HepG2 (cell line): ENCODE results near the gene NSFL1C. TPM values are rescaled to one million over a fixed set of nuclear protein-coding genes. Genes with fewer than 3 reads are reported as not detected.

Source experiments
- AHR ChIP-seq: IDR thresholded peaks from 2 replicates; pipeline ENCODE4 v1.6.1; 2018; ENCODE audit warnings: missing genetic modification reagents, missing compliant biosample characterization
- DR1 ChIP-seq: sonication (generic); formaldehyde crosslinking; IDR thresholded peaks from 2 replicates; pipeline ENCODE4 v1.8.0; 2021; ENCODE audit warnings: mild to moderate bottlenecking, missing genetic modification reagents, inconsistent platforms
- ETV6 ChIP-seq: sonication (generic); formaldehyde crosslinking; conservative IDR thresholded peaks from 2 replicates; pipeline ENCODE4 v1.4.0; 2020; ENCODE audit warnings: missing genetic modification reagents
- FOXP1 ChIP-seq, 2 experiments: fragments of 450-650 bp in 1 of 2; IDR thresholded peaks; 2 replicates each; pipeline ENCODE4 v1.6.1; 2017 to 2018; ENCODE audit warnings: antibody characterized with exemption in 1 of 2
- MAFG ChIP-seq: sonication (generic); formaldehyde crosslinking; IDR thresholded peaks from 2 replicates; pipeline ENCODE4 v1.5.1; 2020; ENCODE audit warnings: mild to moderate bottlenecking, missing genetic modification reagents
- RARG ChIP-seq: sonication (generic); formaldehyde crosslinking; IDR thresholded peaks from 2 replicates; pipeline ENCODE4 v1.4.0; 2020; ENCODE audit warnings: low read depth, mild to moderate bottlenecking, missing genetic modification reagents
- RBM39 ChIP-seq: fragments of 200-400 bp; formaldehyde crosslinking; IDR thresholded peaks from one replicate; pipeline ENCODE4 v1.6.1; 2018; ENCODE audit warnings: antibody characterized with exemption, mild to moderate bottlenecking, low read depth, low read length; ENCODE audit not compliant: poor library complexity, severe bottlenecking
- RORA ChIP-seq: sonication (generic); formaldehyde crosslinking; IDR thresholded peaks from 2 replicates; pipeline ENCODE4 v1.5.0; 2020; ENCODE audit warnings: mild to moderate bottlenecking, missing genetic modification reagents, moderate library complexity
- SCMH1 ChIP-seq: sonication (generic); formaldehyde crosslinking; IDR thresholded peaks from 2 replicates; pipeline ENCODE4 v1.9.0; 2021; ENCODE audit warnings: missing genetic modification reagents, mild to moderate bottlenecking, borderline replicate concordance
- SP5 ChIP-seq: IDR thresholded peaks from 2 replicates; pipeline ENCODE4 v1.6.1; 2016; ENCODE audit warnings: low read depth, borderline replicate concordance
- ZFP1 ChIP-seq: IDR thresholded peaks from 2 replicates; pipeline ENCODE4 v1.6.1; 2016
- ZNF205 ChIP-seq: IDR thresholded peaks from 2 replicates; pipeline ENCODE4 v1.6.1; 2018; ENCODE audit warnings: missing biosample characterization, missing genetic modification reagents
- ZNF484 ChIP-seq: sonication (generic); formaldehyde crosslinking; IDR thresholded peaks from 2 replicates; pipeline ENCODE4 v1.5.1; 2020; ENCODE audit warnings: mild to moderate bottlenecking, low read depth, missing genetic modification reagents, borderline replicate concordance
- ZNF496 ChIP-seq: sonication (generic); formaldehyde crosslinking; IDR thresholded peaks from 2 replicates; pipeline ENCODE4 v1.8.1; 2023; ENCODE audit warnings: mild to moderate bottlenecking, moderate library complexity, missing genetic modification reagents; ENCODE audit not compliant: insufficient replicate concordance
- ZNF577 ChIP-seq: sonication (generic); formaldehyde crosslinking; IDR thresholded peaks from 2 replicates; pipeline ENCODE4 v1.4.0; 2020; ENCODE audit warnings: mild to moderate bottlenecking, low read depth, missing genetic modification reagents, borderline replicate concordance
- polyA plus RNA-seq, 8 experiments: library from polyadenylated mRNA; depleted of rRNA in 3 of 8; stranded (reverse) in 7 of 8; unstranded in 1 of 8; fragments of >200 nt; fragmentation: Illumina TruSeq in 4 of 8; extraction: Trizol in 4 of 8; gene quantifications; 2 replicates each; pipeline versions ENCODE4 v1.2.1 to v1.2.3, GENCODE V29; 2011 to 2016; ENCODE audit warnings: low read depth in 4 of 8, missing spikeins in 1 of 8, mixed read lengths in 1 of 8; ENCODE audit not compliant: insufficient read depth in 1 of 8
- total RNA-seq, 5 experiments: library from RNA; depleted of rRNA; stranded (reverse); fragments of >200 nt; fragmentation: Illumina TruSeq; extraction: Trizol; gene quantifications; 2 replicates each; pipeline ENCODE4 v1.2.3, GENCODE V29; 2016; ENCODE audit warnings: low read depth in 1 of 5
- TF ChIP-seq, protein P1 (sequence below): sonication (generic); formaldehyde crosslinking; IDR thresholded peaks from 2 replicates; pipeline ENCODE4 v1.5.0; 2020; ENCODE audit warnings: missing genetic modification reagents
- TF ChIP-seq, protein P2 (sequence below): sonication (generic); formaldehyde crosslinking; IDR thresholded peaks from 2 replicates; pipeline ENCODE4 v1.4.0; 2020; ENCODE audit warnings: mild to moderate bottlenecking, low read depth, missing genetic modification reagents
- TF ChIP-seq, protein P3 (sequence below): sonication (generic); formaldehyde crosslinking; IDR thresholded peaks from 2 replicates; pipeline ENCODE4 v1.5.1; 2020; ENCODE audit warnings: mild to moderate bottlenecking, missing genetic modification reagents, borderline replicate concordance
- TF ChIP-seq, protein P4 (sequence below): sonication (generic); formaldehyde crosslinking; IDR thresholded peaks from 2 replicates; pipeline ENCODE4 v1.8.1; 2023; ENCODE audit warnings: mild to moderate bottlenecking, moderate library complexity, missing genetic modification reagents

NSFL1C gene
- total and polyA plus RNA-seq, 2 of the 13 experiments (the other 11 are each of a cell fraction or from before 2014, with no cell fraction given) = 22.9 to 62.7 TPM

DNA sequence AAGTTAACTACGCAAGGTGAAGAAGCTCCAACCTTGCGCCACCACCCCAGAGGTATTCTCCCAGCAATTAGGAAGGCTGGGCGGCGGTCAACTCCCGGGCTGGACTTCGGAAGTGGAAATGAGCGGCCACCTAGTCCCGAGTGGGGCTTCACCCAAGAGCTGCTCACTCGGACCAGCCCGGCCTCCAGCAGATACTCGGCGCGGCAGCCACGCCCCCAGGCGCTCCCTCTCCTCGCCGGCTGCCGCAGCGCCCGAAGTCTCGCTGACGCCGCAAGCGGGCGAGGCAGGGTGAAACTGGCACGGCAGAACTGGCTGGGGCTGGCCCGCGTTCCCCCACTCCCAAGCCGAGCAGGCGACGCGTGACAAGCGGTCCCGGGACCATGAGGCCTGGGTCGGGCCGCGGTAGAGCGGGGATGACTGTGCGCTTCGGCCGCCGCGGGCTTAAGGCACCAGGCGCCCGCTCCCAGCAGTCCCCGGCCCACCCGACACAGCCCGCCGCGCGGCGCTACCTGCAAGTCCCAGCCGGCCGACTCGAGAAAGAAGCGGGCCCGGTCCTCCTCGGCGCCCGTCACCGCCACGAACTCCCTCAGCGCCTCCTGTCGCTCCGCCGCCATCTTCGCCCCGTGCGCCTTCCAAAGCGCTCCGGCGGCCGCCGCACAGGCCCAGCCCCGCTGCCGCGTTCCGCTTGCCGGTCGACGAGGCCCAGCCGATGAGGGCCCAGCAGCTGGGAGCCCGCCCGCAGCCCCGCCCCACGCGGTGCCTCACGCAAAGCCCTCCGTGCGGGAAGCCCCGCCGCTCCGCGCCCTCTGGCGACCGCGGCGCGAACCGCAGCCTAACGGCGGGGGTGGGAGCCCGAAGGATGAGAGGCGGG is at the start of gene NSFL1C (continued):
- TF ChIP-seq, protein P1, sequence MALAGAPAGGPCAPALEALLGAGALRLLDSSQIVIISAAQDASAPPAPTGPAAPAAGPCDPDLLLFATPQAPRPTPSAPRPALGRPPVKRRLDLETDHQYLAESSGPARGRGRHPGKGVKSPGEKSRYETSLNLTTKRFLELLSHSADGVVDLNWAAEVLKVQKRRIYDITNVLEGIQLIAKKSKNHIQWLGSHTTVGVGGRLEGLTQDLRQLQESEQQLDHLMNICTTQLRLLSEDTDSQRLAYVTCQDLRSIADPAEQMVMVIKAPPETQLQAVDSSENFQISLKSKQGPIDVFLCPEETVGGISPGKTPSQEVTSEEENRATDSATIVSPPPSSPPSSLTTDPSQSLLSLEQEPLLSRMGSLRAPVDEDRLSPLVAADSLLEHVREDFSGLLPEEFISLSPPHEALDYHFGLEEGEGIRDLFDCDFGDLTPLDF (CRISPR knock-in tag) = peak; percentile 94
- TF ChIP-seq RARG (CRISPR knock-in tag) = peak; percentile 99
- TF ChIP-seq ETV6 = peak; percentile 97
- TF ChIP-seq, protein P2, sequence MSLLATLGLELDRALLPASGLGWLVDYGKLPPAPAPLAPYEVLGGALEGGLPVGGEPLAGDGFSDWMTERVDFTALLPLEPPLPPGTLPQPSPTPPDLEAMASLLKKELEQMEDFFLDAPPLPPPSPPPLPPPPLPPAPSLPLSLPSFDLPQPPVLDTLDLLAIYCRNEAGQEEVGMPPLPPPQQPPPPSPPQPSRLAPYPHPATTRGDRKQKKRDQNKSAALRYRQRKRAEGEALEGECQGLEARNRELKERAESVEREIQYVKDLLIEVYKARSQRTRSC (CRISPR knock-in tag) = peak; percentile 88; the same call in 1 of the 2 replicates
- TF ChIP-seq ZNF205 = peak; percentile 94
- peak; percentile 94 for TF ChIP-seq DR1 (CRISPR knock-in tag)
- no peak for TF ChIP-seq SCMH1 (CRISPR knock-in tag)
- TF ChIP-seq ZFP1 (CRISPR knock-in tag) = peak; percentile 83; the same call in 1 of the 2 replicates
- TF ChIP-seq, protein P3, sequence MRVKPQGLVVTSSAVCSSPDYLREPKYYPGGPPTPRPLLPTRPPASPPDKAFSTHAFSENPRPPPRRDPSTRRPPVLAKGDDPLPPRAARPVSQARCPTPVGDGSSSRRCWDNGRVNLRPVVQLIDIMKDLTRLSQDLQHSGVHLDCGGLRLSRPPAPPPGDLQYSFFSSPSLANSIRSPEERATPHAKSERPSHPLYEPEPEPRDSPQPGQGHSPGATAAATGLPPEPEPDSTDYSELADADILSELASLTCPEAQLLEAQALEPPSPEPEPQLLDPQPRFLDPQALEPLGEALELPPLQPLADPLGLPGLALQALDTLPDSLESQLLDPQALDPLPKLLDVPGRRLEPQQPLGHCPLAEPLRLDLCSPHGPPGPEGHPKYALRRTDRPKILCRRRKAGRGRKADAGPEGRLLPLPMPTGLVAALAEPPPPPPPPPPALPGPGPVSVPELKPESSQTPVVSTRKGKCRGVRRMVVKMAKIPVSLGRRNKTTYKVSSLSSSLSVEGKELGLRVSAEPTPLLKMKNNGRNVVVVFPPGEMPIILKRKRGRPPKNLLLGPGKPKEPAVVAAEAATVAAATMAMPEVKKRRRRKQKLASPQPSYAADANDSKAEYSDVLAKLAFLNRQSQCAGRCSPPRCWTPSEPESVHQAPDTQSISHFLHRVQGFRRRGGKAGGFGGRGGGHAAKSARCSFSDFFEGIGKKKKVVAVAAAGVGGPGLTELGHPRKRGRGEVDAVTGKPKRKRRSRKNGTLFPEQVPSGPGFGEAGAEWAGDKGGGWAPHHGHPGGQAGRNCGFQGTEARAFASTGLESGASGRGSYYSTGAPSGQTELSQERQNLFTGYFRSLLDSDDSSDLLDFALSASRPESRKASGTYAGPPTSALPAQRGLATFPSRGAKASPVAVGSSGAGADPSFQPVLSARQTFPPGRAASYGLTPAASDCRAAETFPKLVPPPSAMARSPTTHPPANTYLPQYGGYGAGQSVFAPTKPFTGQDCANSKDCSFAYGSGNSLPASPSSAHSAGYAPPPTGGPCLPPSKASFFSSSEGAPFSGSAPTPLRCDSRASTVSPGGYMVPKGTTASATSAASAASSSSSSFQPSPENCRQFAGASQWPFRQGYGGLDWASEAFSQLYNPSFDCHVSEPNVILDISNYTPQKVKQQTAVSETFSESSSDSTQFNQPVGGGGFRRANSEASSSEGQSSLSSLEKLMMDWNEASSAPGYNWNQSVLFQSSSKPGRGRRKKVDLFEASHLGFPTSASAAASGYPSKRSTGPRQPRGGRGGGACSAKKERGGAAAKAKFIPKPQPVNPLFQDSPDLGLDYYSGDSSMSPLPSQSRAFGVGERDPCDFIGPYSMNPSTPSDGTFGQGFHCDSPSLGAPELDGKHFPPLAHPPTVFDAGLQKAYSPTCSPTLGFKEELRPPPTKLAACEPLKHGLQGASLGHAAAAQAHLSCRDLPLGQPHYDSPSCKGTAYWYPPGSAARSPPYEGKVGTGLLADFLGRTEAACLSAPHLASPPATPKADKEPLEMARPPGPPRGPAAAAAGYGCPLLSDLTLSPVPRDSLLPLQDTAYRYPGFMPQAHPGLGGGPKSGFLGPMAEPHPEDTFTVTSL (CRISPR knock-in tag) = 0 out of 2 replicates have a peak, but pooled peaks have one; percentile 3
- TF ChIP-seq, protein P4, sequence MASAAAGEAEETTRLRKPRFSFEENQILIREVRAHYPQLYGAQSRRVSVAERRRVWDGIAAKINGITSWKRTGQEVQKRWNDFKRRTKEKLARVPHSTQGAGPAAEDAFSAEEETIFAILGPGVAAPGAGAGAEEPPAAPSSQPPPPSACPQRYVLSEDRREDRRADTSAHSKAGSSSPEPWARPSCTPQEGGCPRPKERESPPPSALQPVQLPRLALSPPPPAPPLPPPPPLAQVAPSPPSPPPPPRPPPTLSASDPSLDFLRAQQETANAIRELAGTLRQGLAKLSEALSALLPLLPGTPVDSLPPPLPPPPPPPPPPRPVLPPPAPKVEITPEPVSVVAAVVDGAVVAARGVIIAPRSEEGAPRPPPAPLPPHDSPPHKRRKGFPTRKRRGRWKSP = peak; percentile 91; the same call in 1 of the 2 replicates
- no peak for TF ChIP-seq FOXP1 (IDR thresholded peaks at IDR 0.05)
- TF ChIP-seq FOXP1 (CRISPR knock-in tag; IDR thresholded peaks at IDR 0.05) = no peak
- peak; percentile 93 for TF ChIP-seq SP5
- peak; percentile 87; the same call in 1 of the 2 replicates for TF ChIP-seq ZNF484 (CRISPR knock-in tag)
- TF ChIP-seq RORA (CRISPR knock-in tag) = no peak; the same call in 1 of the 2 replicates
- TF ChIP-seq MAFG (CRISPR knock-in tag) = peak; percentile 85
- TF ChIP-seq ZNF496 (CRISPR knock-in tag) = no peak
- no peak for TF ChIP-seq ZNF577 (CRISPR knock-in tag)
- peak; percentile 100 for TF ChIP-seq RBM39
- TF ChIP-seq AHR (CRISPR knock-in tag) = peak; percentile 96; the same call in 1 of the 2 replicates
